Retinal pigment epithelial cell (primary cell): Measurements from ENCODE around the gene LIN28B.
"Not testable (repeated sequence)": the region's sequence is repeated elsewhere in the genome, so short reads cannot be mapped to it uniquely, and the experiment has no call there.

ENCODE experiments used
- DNase-seq: peaks from one replicate; pipeline ENCODE4 v3.0.0-alpha.2; 2010; ENCODE audit warnings: low read depth
- H3K4me3 ChIP-seq: 2 replicates; pipeline ENCODE4 v1.5.1; 2011; ENCODE audit warnings: mild to moderate bottlenecking, low read length, control low read depth, moderate library complexity
- CTCF ChIP-seq: conservative IDR thresholded peaks from 2 replicates; pipeline ENCODE4 v1.5.1; 2011; ENCODE audit warnings: low read depth, low read length, control low read depth, inconsistent platforms

LIN28B gene

GRCh38 chr6:104983296-104983695, 26.4 kb downstream of the LIN28B start:
- no peak for TF ChIP-seq CTCF
- DNase-seq: no peak
- H3K4me3 ChIP-seq: no peak overlapping the region

- H3K4me3 ChIP-seq: no peak overlapping the region
- no peak for TF ChIP-seq CTCF
- DNase-seq: no peak
Observed at GRCh38 chr6:104983776-104984175, 26.9 kb downstream of the LIN28B start.

- no peak for TF ChIP-seq CTCF
- H3K4me3 ChIP-seq: no peak overlapping the region
- no peak for DNase-seq
Observed at GRCh38 chr6:104984831-104985230, 27.9 kb downstream of the LIN28B start.

- not testable (repeated sequence) for H3K4me3 ChIP-seq, DNase-seq
Observed at GRCh38 chr6:104985875-104986274, 29.0 kb downstream of the LIN28B start.

- TF ChIP-seq CTCF: no peak
- no peak overlapping the region for H3K4me3 ChIP-seq
- DNase-seq: no peak
Observed at GRCh38 chr6:104986625-104987024, 29.7 kb downstream of the LIN28B start.

- H3K4me3 ChIP-seq: no peak overlapping the region
- no peak for DNase-seq
- no peak for TF ChIP-seq CTCF
Observed at GRCh38 chr6:104987218-104987617, 30.3 kb downstream of the LIN28B start.

GRCh38 chr6:104990085-104990484, 33.2 kb downstream of the LIN28B start:
- no peak for DNase-seq
- H3K4me3 ChIP-seq: no peak overlapping the region
- TF ChIP-seq CTCF: no peak

GRCh38 chr6:104991062-104991461, 34.2 kb downstream of the LIN28B start:
- H3K4me3 ChIP-seq, DNase-seq: not testable (repeated sequence)

- DNase-seq, H3K4me3 ChIP-seq: not testable (repeated sequence)
Observed at GRCh38 chr6:104993576-104993975, 36.7 kb downstream of the LIN28B start.
